B cell (primary cell): Measurements from ENCODE around the gene PSPC1. TPM values are rescaled to one million over a fixed set of nuclear protein-coding genes. Genes with fewer than 3 reads are reported as not detected.

Experiments used
- ATAC-seq: fragments of 200-7000 bp; cut with Tn5 transposase; one replicate; pipeline ENCODE4 v1.10.0; 2021; ENCODE audit warnings: low read depth, mild to moderate bottlenecking, moderate number of reproducible peaks, moderate library complexity
- CTCF ChIA-PET: fragments of 350-600 bp; sonication (Branson Sonifier 250); formaldehyde crosslinking; loops from one replicate; lab custom pipeline; 2021; ENCODE audit warnings: antibody characterized with exemption, inconsistent platforms; lab: Charles Lee
- POLR2A ChIA-PET: fragments of 350-600 bp; sonication (Branson Sonifier 250); formaldehyde crosslinking; loops from one replicate; lab custom pipeline; 2021; ENCODE audit warnings: antibody characterized with exemption; lab: Charles Lee
- DNase-seq: peaks from one replicate; pipeline ENCODE4 v3.0.0; 2013
- H2AFZ ChIP-seq: 2 replicates; pipeline ENCODE4 v1.6.1; 2012; ENCODE audit warnings: mild to moderate bottlenecking, low read depth, low read length; ENCODE audit not compliant: insufficient read depth, poor library complexity, severe bottlenecking
- H3K27ac ChIP-seq, 2 donors: 1 replicate in 1 of 2; 2 replicates in 1 of 2; pipeline ENCODE4 v1.5.1; 2012 to 2013; ENCODE audit warnings: low read length in 2 of 2, mild to moderate bottlenecking in 2 of 2, moderate library complexity in 1 of 2
- H3K27me3 ChIP-seq, 4 experiments: fragments of 200-600 bp in 1 of 4; sonication (generic) in 1 of 4; replicated peaks in 1 of 4; 1 replicate in 2 of 4; 2 replicates in 2 of 4; pipeline versions ENCODE4 v1.6.1 to v1.7.0; 2013 to 2016; ENCODE audit warnings: low read length in 3 of 4, mild to moderate bottlenecking in 2 of 4, mixed read lengths in 1 of 4, moderate library complexity in 1 of 4; ENCODE audit not compliant: insufficient read depth in 4 of 4, control insufficient read depth in 3 of 4; ENCODE audit errors: control extremely low read depth in 1 of 4
- H3K36me3 ChIP-seq, 2 experiments: replicated peaks in 1 of 2; 1 replicate in 1 of 2; 2 replicates in 1 of 2; pipeline versions ENCODE4 v1.6.1 to v1.7.1; 2013; ENCODE audit warnings: low read length in 1 of 2; ENCODE audit not compliant: insufficient read depth in 2 of 2, control insufficient read depth in 1 of 2; ENCODE audit errors: control extremely low read depth in 1 of 2, extremely low read depth in 1 of 2
- H3K4me1 ChIP-seq, 2 donors: fragments of 200-600 bp in 1 of 2; sonication (generic) in 1 of 2; 1 replicate in 1 of 2; 2 replicates in 1 of 2; pipeline versions ENCODE4 v1.5.1 to v1.6.1; 2013 to 2017; ENCODE audit warnings: low read length in 2 of 2; ENCODE audit not compliant: control insufficient read depth in 2 of 2, insufficient read depth in 2 of 2
- H3K4me2 ChIP-seq: replicated peaks from 2 replicates; pipeline ENCODE3; 2012; ENCODE audit warnings: mild to moderate bottlenecking, low read depth, low read length; ENCODE audit not compliant: poor library complexity, severe bottlenecking
- H3K4me3 ChIP-seq, 5 experiments: fragments of 200-600 bp in 1 of 5; sonication (generic) in 1 of 5; 1 replicate in 3 of 5; 2 replicates in 2 of 5; pipeline versions ENCODE4 v1.5.1 to v1.7.0; 2011 to 2016; ENCODE audit warnings: low read length in 4 of 5, mild to moderate bottlenecking in 4 of 5, low read depth in 2 of 5, control low read depth in 1 of 5, moderate library complexity in 1 of 5; ENCODE audit not compliant: insufficient read depth in 1 of 5; ENCODE audit errors: control extremely low read depth in 1 of 5, extremely low read depth in 1 of 5
- H3K79me2 ChIP-seq: fragments of 200-600 bp; sonication (generic); one replicate; pipeline ENCODE4 v1.6.0; 2016; ENCODE audit warnings: low read length; ENCODE audit not compliant: control insufficient read depth, insufficient read depth
- H3K9ac ChIP-seq: fragments of 200-600 bp; sonication (generic); 2 replicates; pipeline ENCODE4 v1.6.1; 2017; ENCODE audit warnings: mild to moderate bottlenecking, low read length, moderate library complexity
- H3K9me3 ChIP-seq, 3 donors: one replicate each; pipeline versions ENCODE4 v1.6.1 to v1.7.1; 2013; ENCODE audit warnings: low read length in 2 of 3; ENCODE audit not compliant: control insufficient read depth in 2 of 3, insufficient read depth in 1 of 3; ENCODE audit errors: control extremely low read depth in 1 of 3
- H4K20me1 ChIP-seq: 2 replicates; pipeline ENCODE4 v1.6.0; 2012; ENCODE audit warnings: mild to moderate bottlenecking, low read length; ENCODE audit not compliant: insufficient read depth, control insufficient read depth, poor library complexity, severe bottlenecking
- H3K27ac Mint-ChIP-seq: one replicate; pipeline ENCODE4 v1.8.0; 2021; ENCODE audit warnings: mixed read lengths
- H3K27me3 Mint-ChIP-seq: one replicate; pipeline ENCODE4 v1.8.0; 2021; ENCODE audit warnings: mixed read lengths
- H3K4me1 Mint-ChIP-seq: one replicate; pipeline ENCODE4 v1.8.0; 2021; ENCODE audit warnings: mixed read lengths
- H3K4me3 Mint-ChIP-seq: one replicate; pipeline ENCODE4 v1.8.0; 2021; ENCODE audit warnings: mixed read lengths
- H3K9me3 Mint-ChIP-seq: one replicate; pipeline ENCODE4 v1.8.0; 2022; ENCODE audit warnings: mixed read lengths; ENCODE audit not compliant: insufficient read depth
- CTCF ChIP-seq: fragments of 200-600 bp; IDR thresholded peaks from one replicate; pipeline ENCODE4 v1.8.0; 2022; ENCODE audit warnings: antibody characterized with exemption, mild to moderate bottlenecking
- EZH2 ChIP-seq: IDR thresholded peaks from 2 replicates; pipeline ENCODE4 v1.6.1; 2012; ENCODE audit warnings: borderline replicate concordance, low read depth, mild to moderate bottlenecking, moderate library complexity, low read length; ENCODE audit not compliant: insufficient read depth, poor library complexity, severe bottlenecking
- WGBS: methylation state at CpG from one replicate; pipeline ENCODE4 v1.1.5; 2013; ENCODE audit warnings: missing lambda C conversion rate; ENCODE audit not compliant: insufficient coverage; 5-methylcytosine and 5-hydroxymethylcytosine counted together
- intact Hi-C: fragments of 100-400 bp; cut with micrococcal nuclease; formaldehyde crosslinking; loops from one replicate; pipeline ENCODE4 v1.10.0; 2022
- polyA plus RNA-seq: library from polyadenylated mRNA; depleted of rRNA; stranded (reverse); fragments of >200 nt; gene quantifications from 2 replicates; pipeline ENCODE4 v1.2.3, GENCODE V29; 2012
- total RNA-seq, 2 donors: library from RNA; stranded (reverse); fragments of 120-200 nt in 1 of 2; gene quantifications; 1 replicate in 1 of 2; 2 replicates in 1 of 2; pipeline versions ENCODE4 v1.2.3 to v1.2.4, GENCODE V29; 2013 to 2022

PSPC1 gene
- total and polyA plus RNA-seq, 2 donors (not counting 1 experiment from before 2014, with no cell fraction given), result 55.3 to 121 TPM

DNA sequence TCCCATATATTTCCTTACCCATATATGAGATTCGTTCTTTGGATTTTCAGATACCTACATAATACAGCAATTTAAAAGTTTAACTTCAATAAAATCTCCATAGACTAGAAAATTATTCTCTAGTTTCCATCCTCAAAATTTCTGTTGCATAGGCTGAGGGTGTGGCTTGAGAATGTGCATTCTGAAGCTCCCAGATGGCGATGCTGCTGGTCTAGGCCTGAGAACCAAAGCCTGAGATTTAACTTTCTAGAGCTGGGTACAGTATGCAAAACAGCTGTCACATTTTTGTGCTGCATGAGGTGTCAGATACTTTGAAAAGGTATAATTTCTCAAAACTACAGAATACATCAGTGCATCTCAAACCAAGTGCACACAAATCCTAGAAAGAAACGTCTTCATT lies 106.6 kb downstream of the PSPC1 start:
- ATAC-seq, result no peak
- Mint-ChIP-seq H3K4me3 (no peak overlapping the region), H3K27me3 (no peaks in the 10 kb centered on the region), H3K27ac (peak overlapping the region; percentile 62), H3K4me1 (peaks cover 1% of the 10 kb centered on the region), H3K9me3 (no peaks in the 10 kb centered on the region)
- Histone ChIP-seq H3K4me3 (no peak overlapping the region), H4K20me1 (no peaks in the 10 kb centered on the region), H3K9ac (no peak overlapping the region), H3K4me2 (no peak overlapping the region), H3K36me3 (peaks cover 3 to 47% of the 10 kb centered on the region in 2 experiments), H3K9me3 (no peaks in the 10 kb centered on the region), H3K79me2 (no peaks in the 10 kb centered on the region), H3K4me1 (no peaks in the 10 kb centered on the region), H3K27ac (peak overlapping the region in 1 of 2 donors; percentile 4), H3K27me3 (no peaks in the 10 kb centered on the region), H2AFZ (no peak overlapping the region)
- DNase-seq, result no peak
- TF ChIP-seq CTCF (no peak), EZH2 (no peak)
- POLR2A ChIA-PET, result no interaction called here
- CTCF ChIA-PET, result no interaction called here
- intact Hi-C loops, result no loop called here
- WGBS, result 57% methylated on average over 1 of the region's 3 CpGs

- peaks cover 3 to 6% of the 10 kb centered on the region in 2 donors for H3K4me1 ChIP-seq
- H3K79me2 ChIP-seq, result no peaks in the 10 kb centered on the region
- H3K4me2 ChIP-seq, result no peak overlapping the region
- H3K4me3 Mint-ChIP-seq, result no peak overlapping the region
- no peak overlapping the region for H3K4me3 ChIP-seq
- no peaks in the 10 kb centered on the region for H3K27me3 Mint-ChIP-seq
- H4K20me1 ChIP-seq, result no peaks in the 10 kb centered on the region
- no peak overlapping the region for H3K27ac ChIP-seq
- no peak overlapping the region for H2AFZ ChIP-seq
- DNase-seq (no peak), ATAC-seq (no peak)
- no peak overlapping the region for H3K9ac ChIP-seq
- peaks cover 3 to 59% of the 10 kb centered on the region in 2 experiments for H3K36me3 ChIP-seq
- no peaks in the 10 kb centered on the region for H3K9me3 Mint-ChIP-seq
- no peaks in the 10 kb centered on the region for H3K27me3 ChIP-seq
- CTCF ChIA-PET, result no interaction called here
- no peaks in the 10 kb centered on the region for H3K9me3 ChIP-seq
- no peak for TF ChIP-seq EZH2
- no peak for TF ChIP-seq CTCF
- no peak overlapping the region for H3K27ac Mint-ChIP-seq
- WGBS, result 98% methylated on average over 8 of the region's 10 CpGs
- intact Hi-C loops, result no loop called here
- peaks cover 10% of the 10 kb centered on the region for H3K4me1 Mint-ChIP-seq
- POLR2A ChIA-PET, result no interaction called here
Measured at GRCh38 chr13:19674898-19675297, 107.8 kb downstream of the PSPC1 start.
